ENCODE data around the gene CAMK2B.

DNA sequence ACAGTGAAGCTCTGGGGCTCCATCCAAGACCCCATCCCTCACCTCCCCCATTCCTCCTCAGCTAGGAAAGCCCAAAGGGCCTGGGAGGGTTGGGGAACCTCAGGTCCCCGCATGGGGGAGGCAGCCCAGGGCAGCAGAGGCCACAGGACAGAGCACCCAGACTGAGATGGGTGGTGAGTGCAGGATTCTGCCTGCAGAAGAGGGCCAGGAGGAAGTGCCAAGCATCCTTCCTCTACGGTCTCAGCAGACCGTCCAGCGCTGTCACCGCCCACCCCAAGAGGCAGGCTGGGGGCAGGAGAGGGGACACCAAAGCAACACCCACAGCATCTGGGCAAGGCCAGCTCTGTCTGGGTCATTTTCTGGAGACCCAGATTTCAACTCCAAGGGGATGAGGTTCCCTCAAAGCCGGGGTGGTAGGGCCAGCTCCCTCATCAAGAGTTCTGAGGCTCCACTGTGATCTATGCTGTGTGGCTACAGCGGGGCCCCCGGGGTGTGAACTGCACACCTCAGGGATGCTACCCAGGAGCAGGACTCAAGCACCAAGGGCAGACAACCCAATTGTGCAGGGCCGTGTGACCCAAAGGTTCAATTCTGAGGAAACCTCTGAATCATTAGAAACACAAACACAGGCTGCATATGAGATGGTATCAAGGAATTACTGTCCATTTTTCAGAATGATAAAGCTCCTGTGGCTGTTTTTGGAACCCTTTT lies 46.8 kb downstream of the CAMK2B start:
- TF ChIP-seq, protein P1, sequence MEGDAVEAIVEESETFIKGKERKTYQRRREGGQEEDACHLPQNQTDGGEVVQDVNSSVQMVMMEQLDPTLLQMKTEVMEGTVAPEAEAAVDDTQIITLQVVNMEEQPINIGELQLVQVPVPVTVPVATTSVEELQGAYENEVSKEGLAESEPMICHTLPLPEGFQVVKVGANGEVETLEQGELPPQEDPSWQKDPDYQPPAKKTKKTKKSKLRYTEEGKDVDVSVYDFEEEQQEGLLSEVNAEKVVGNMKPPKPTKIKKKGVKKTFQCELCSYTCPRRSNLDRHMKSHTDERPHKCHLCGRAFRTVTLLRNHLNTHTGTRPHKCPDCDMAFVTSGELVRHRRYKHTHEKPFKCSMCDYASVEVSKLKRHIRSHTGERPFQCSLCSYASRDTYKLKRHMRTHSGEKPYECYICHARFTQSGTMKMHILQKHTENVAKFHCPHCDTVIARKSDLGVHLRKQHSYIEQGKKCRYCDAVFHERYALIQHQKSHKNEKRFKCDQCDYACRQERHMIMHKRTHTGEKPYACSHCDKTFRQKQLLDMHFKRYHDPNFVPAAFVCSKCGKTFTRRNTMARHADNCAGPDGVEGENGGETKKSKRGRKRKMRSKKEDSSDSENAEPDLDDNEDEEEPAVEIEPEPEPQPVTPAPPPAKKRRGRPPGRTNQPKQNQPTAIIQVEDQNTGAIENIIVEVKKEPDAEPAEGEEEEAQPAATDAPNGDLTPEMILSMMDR (IDR thresholded peaks at IDR 0.05): no peak
- no peak for TF ChIP-seq EP300 (IDR thresholded peaks at IDR 0.05)
